Measurements from ENCODE around the gene MGAT5.

Gene MGAT5

GRCh38 chr2:134253804-134254203 lies at the start of gene MGAT5:
Gene MGAT5 (plus strand): TSS chr2:134254072. CDS start chr2:134254404, 332 bp downstream.
- DNase-seq (ENCODE audit: low read depth, low spot score): no peak

GRCh38 chr2:134205087-134205486 lies 48.8 kb upstream of the MGAT5 start:
- DNase-seq (ENCODE audit: low read depth, low spot score): no peak

GRCh38 chr2:134206031-134206430 lies 47.8 kb upstream of the MGAT5 start:
- DNase-seq (ENCODE audit: low read depth, low spot score): no peak

GRCh38 chr2:134206573-134206972 lies 47.3 kb upstream of the MGAT5 start:
- no peak for DNase-seq (ENCODE audit: low read depth, low spot score)

- DNase-seq (ENCODE audit: low read depth, low spot score): peak; percentile 24
Measured at GRCh38 chr2:134207589-134208209, 46.2 kb upstream of the MGAT5 start.

GRCh38 chr2:134208825-134209224 lies 45.0 kb upstream of the MGAT5 start:
- no peak for DNase-seq (ENCODE audit: low read depth, low spot score)

- no peak for DNase-seq (ENCODE audit: low read depth, low spot score)
Measured at GRCh38 chr2:134212746-134213145, 41.1 kb upstream of the MGAT5 start.

GRCh38 chr2:134216152-134216829 lies 37.6 kb upstream of the MGAT5 start:
- no peak for DNase-seq (ENCODE audit: low read depth, low spot score)

- no peak for DNase-seq (ENCODE audit: low read depth, low spot score)
Measured at GRCh38 chr2:134217351-134217750, 36.5 kb upstream of the MGAT5 start.

- DNase-seq (ENCODE audit: low read depth, low spot score): no peak
Measured at GRCh38 chr2:134217924-134218323, 35.9 kb upstream of the MGAT5 start.

GRCh38 chr2:134218414-134218813 lies 35.5 kb upstream of the MGAT5 start:
- DNase-seq (ENCODE audit: low read depth, low spot score): no peak

GRCh38 chr2:134218930-134219658 lies 34.8 kb upstream of the MGAT5 start:
- DNase-seq (ENCODE audit: low read depth, low spot score): no peak

GRCh38 chr2:134220344-134220974 lies 33.4 kb upstream of the MGAT5 start:
- no peak for DNase-seq (ENCODE audit: low read depth, low spot score)

GRCh38 chr2:134224005-134224404 lies 29.9 kb upstream of the MGAT5 start:
- DNase-seq (ENCODE audit: low read depth, low spot score): no peak

- DNase-seq (ENCODE audit: low read depth, low spot score): no peak
Measured at GRCh38 chr2:134225173-134225572, 28.7 kb upstream of the MGAT5 start.

GRCh38 chr2:134225841-134226240 lies 28.0 kb upstream of the MGAT5 start:
- DNase-seq (ENCODE audit: low read depth, low spot score): no peak

GRCh38 chr2:134226601-134227000 lies 27.3 kb upstream of the MGAT5 start:
- DNase-seq (ENCODE audit: low read depth, low spot score): no peak

GRCh38 chr2:134227666-134228065 lies 26.2 kb upstream of the MGAT5 start:
- DNase-seq (ENCODE audit: low read depth, low spot score): no peak

- DNase-seq (ENCODE audit: low read depth, low spot score): no peak
Measured at GRCh38 chr2:134228493-134228903, 25.4 kb upstream of the MGAT5 start.

GRCh38 chr2:134229540-134229939 lies 24.3 kb upstream of the MGAT5 start:
- DNase-seq (ENCODE audit: low read depth, low spot score): no peak

GRCh38 chr2:134230885-134231284 lies 23.0 kb upstream of the MGAT5 start:
- no peak for DNase-seq (ENCODE audit: low read depth, low spot score)

- no peak for DNase-seq (ENCODE audit: low read depth, low spot score)
Measured at GRCh38 chr2:134231301-134231964, 22.4 kb upstream of the MGAT5 start.

All from activated CD4-positive, CD25-positive, alpha-beta regulatory T cell treated with anti-CD3 and anti-CD28 coated beads, Interleukin-2, amount 50 U/mL, for 16 hours (primary cell).